C4-2B (cell line): ENCODE data around the gene JDP2.

ENCODE experiments used
- ZFX ChIP-seq: fragments of 450-650 bp; IDR thresholded peaks from 2 replicates; pipeline ENCODE4 v1.6.1; 2017
- TF ChIP-seq, protein P1 (sequence below): fragments of 450-650 bp; conservative IDR thresholded peaks from 2 replicates; pipeline ENCODE4 v1.5.1; 2017; ENCODE audit warnings: mild to moderate bottlenecking

DNA sequence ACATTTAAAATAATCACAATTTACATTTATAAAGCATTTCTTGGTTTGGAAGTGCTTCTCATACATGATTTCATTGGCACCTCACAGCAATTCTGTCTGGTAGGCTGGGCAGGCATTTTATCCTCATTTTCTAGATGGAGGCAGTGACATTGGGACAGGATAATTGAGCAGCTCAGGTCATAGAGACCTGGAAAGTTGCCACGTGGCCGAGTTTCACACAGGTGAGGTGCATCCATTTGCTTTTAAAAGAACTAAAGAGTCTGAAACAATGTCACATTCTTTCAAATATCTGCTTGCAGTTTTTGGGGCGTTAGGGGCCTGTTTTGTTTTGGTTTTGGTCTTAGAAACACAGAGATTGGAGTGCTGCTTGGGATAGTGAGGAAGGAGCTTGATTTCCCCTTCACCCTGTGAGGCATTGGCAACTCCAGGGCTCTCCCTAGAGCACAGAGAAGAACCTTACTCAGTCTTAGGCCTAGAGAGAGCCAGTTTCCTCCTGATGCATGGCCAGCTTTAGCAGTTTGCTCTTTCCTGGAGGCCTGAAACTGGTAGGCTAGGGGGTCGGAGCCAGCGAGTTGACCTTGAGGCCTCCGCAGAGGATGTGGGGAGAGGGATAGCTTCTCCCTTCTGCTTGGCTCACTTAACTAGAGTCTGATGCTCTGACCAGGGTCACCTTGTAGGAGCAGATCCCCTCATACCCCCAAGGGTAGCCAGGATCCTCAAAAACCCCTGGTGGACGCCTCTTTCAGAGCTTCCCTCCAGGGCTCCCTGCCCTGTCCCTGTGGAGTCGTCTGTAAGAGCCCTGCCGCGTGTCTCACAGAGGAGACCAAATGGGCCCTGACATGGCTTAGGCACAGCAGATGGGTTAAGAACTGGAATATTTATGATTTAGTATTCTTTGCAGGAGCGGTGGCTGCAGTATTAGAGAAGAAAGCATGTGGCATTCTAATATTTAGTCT, 34.9 kb upstream of the JDP2 start:
- TF ChIP-seq ZFX: no peak
- TF ChIP-seq, protein P1, sequence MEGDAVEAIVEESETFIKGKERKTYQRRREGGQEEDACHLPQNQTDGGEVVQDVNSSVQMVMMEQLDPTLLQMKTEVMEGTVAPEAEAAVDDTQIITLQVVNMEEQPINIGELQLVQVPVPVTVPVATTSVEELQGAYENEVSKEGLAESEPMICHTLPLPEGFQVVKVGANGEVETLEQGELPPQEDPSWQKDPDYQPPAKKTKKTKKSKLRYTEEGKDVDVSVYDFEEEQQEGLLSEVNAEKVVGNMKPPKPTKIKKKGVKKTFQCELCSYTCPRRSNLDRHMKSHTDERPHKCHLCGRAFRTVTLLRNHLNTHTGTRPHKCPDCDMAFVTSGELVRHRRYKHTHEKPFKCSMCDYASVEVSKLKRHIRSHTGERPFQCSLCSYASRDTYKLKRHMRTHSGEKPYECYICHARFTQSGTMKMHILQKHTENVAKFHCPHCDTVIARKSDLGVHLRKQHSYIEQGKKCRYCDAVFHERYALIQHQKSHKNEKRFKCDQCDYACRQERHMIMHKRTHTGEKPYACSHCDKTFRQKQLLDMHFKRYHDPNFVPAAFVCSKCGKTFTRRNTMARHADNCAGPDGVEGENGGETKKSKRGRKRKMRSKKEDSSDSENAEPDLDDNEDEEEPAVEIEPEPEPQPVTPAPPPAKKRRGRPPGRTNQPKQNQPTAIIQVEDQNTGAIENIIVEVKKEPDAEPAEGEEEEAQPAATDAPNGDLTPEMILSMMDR: no peak
